NCI-H510A (cell line): Measurements from ENCODE around the gene DBN1.

Experiments used
- DNase-seq: peaks from one replicate; lab custom pipeline; 2025; lab: John Stamatoyannopoulos, UW

The DBN1 gene

DNA sequence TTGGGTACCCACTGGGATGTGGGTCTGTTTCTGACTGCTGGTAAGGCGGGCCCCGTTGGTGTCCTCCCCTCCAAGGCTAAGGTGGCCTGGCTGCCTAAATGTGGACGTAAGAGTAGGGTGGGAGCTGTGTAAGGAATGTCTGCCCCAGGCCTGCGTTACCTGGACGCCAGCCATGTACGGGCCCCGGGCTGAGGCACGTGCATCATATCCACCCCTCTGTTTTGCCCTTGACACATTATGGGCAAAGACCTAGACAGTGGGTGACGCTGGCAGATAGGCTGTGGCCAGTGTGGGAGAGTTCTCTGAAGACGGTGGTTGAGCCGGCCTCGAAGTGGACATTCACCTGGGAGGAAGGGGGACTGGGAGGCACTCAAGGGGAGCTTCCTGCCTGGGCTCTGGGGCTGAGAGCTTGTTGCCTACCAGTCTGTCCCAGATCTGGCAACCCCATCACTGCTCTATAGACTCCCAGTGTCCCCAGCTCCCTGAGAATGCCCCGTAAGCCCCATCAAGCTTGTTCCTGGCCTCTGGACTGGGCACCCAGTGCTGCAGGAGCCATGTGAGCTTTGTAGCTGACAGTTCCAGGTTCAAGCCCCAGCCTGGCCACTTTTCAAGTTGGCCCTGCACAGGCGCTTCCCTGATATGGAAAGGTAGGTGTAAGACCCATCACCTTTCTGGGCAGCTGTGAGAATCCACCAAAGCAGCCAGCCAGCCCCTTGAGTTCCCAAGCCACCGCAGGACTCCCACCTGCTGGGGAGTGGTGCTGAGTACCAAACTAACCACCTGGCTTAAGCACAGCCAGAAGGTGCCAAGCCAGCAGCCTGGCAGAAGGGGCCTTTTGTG is 30.1 kb downstream of the DBN1 start:
- DNase-seq, result no peak

DNA sequence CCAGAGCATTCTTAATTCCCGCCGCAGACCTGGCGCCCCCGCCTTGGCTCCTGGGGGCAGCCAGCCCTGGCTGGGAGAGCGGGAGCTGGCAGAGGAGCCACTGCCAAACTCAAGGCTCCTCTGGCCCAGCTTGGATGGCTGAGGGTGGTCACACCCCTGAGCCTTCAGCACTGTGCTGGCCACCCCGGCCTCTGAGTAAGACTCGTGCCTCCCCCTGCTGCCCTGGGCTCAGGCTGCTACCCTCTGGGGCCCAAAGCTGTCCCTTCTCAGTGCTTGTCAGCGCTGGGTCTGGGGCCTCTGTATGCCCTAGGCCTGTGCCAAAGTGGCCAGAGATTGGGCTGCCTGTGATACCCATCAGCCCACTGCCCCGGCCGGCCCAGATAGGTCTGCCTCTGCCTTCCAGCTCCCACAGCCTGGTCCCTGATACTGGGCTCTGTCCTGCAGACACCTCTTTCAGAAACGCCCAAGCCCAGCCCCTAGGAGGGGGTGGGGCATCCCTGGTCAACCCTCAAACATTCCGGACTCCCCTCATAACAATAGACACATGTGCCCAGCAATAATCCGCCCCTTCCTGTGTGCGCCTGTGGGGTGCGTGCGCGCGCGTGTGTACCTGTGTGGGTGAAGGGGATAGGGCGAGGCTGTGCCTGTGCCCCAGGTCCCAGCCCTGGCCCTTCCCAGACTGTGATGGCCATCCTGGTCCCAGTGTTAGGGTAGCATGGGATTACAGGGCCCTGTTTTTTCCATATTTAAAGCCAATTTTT is 31.2 kb downstream of the DBN1 start:
- no peak for DNase-seq

DNA sequence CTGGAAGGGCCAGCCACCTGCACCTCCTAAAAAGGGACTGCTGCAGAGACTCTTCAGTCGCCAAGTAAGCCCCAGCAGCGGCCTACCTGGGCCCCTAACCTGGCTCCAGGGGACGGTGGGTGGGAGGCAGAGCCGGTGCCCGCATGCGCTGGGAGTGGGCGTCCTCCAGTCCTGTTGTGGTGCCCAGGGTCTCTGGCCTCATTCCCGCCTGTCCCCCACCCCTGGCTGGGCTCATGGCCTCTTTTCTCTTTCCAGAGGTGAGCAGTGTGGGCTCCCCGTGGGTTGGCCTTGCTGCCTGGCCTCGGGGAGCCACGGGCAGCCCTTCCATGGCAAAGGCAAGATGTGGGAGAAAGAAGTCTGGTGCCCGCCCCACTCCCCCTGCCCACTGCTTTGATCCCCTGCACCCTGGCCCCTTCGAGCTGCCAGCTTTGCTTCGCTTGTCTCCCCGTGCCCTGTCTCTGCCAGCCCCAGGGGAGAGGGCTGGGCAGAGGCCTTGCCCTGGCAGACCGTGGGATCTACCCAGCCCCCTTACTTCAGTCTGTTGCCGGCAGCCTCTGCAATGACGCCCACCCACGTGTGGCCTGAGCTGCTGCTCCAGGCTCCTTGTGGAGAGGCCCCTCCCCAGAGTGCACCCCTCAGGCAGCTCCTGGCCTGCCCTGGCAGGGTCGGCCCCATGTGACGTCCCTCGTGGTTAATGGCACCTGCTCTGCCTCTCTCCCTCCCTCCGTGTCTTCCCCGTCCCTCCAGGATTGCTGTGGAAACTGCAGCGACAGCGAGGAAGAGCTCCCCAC is 32.2 kb downstream of the DBN1 start:
- DNase-seq, result no peak

DNA sequence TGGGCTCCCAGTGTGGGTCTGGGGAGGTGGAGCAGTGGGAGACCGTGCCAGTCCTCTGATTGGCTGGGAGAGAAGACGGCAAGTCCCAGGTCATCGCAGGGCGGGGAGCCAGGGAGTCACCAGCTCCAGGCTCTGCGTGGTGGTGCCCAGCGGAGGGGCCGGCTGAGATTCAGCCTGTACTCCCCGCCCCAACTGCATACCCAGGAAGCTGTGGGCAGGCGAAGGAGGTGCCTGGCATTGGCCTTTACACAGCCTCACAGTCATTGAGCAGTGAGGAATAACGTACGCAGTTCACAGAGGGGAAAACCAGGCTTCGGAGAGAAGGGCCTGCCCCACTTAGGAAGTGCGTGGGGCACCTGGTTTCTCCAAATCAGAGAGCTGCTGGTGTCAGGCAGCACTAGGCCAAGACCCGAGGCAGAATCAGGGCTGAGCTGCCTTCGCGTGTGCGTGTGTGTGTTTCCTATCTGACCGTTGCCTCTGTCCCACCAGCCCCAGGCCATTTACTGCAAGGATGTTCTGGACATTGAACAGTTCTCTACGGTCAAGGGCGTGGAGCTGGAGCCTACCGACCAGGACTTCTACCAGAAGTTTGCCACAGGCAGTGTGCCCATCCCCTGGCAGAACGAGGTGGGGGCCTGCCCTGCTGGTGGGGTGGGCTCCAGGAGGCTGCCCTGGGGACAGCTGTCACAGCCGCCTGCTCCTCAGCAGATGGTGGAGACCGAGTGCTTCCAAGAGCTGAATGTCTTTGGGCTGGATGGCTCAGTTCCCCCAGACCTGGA is 33.0 kb downstream of the DBN1 start:
- DNase-seq, result no peak

DNA sequence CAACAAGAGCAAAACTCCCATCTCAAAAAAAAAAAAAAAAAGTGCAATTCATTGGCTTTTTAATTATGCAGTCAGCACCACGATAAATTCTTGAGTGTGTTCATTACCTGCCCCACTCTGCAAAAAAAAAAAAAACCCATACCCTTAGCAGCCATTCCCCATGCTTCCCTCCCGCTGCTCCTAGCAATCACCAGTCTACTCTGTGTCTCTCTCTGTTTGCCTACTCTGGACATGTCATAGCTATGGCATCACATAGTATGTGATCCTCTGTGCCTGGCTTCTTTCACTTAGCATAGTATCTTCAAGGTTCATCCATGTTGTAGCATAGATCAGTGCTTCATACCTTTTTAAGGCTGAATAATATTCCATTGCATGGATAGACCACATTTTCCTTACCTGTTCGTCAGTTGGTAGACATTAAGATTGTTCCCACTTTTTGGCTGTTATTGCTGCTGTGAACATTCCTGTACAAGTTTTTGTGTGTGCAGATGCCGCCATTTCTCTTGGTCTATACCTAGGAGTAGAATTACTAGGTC is 33.8 kb downstream of the DBN1 start:
- no peak for DNase-seq

DNA sequence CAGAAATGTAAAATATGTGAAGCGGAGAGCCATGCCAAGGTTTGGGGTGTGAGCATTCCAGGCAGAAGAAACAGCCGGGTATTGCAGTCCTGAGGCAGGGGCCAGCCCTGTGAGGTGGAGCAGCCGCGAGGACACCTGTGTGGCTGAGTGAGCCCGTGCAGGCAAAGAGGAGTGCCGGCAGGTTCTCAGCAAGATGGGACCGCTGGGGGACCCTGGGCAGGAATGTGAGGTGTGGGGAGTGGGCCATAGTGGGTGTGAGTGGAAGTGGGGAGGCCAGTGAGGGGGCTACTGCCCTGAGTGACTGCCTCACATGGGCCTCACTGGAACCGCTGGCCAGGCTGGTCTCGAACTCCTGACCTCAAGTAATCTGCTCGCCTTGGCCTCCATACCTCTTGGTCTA is 35.0 kb downstream of the DBN1 start:
- no peak for DNase-seq

DNA sequence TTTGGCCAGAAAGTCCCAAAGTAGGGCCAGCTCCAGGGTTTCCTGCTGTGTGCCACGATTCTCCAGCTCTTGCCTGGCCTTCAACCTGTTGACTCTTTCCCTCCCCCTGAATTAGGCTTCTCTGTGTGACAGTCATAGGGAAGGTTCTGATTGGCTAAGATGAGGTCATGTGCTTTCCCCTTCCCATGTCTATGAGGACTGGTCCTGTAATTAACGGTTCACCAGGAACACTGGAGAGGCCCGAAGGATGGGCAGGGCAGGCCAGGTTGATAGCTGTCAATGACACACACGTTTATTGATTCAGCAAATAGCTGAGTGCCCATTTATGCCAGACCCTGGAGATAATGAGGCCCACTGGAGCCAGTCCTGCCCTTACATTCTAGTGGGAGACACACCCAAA is 35.8 kb downstream of the DBN1 start:
- DNase-seq, result no peak

DNA sequence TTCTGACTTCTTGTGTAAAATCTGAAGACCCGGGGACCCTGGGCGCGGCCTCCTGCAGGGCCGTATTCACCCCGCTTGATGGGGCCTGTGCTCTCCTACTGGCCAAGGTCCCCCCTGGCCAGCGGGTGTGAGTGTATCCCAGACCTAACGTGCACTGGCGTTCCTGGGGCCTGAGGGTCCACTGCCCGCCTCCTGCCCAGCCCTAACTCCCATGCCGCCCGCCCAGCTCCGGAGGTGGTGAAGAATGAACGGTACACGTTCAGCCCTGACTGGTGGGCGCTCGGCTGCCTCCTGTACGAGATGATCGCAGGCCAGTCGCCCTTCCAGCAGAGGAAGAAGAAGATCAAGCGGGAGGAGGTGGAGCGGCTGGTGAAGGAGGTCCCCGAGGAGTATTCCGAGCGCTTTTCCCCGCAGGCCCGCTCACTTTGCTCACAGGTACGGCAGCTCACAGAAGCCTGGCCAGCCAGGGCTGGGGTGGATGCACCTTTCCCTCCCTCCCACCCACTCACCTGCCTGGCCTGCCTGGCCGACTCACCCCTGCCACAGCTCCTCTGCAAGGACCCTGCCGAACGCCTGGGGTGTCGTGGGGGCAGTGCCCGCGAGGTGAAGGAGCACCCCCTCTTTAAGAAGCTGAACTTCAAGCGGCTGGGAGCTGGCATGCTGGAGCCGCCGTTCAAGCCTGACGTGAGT is 37.4 kb downstream of the DBN1 start:
- DNase-seq, result no peak

DNA sequence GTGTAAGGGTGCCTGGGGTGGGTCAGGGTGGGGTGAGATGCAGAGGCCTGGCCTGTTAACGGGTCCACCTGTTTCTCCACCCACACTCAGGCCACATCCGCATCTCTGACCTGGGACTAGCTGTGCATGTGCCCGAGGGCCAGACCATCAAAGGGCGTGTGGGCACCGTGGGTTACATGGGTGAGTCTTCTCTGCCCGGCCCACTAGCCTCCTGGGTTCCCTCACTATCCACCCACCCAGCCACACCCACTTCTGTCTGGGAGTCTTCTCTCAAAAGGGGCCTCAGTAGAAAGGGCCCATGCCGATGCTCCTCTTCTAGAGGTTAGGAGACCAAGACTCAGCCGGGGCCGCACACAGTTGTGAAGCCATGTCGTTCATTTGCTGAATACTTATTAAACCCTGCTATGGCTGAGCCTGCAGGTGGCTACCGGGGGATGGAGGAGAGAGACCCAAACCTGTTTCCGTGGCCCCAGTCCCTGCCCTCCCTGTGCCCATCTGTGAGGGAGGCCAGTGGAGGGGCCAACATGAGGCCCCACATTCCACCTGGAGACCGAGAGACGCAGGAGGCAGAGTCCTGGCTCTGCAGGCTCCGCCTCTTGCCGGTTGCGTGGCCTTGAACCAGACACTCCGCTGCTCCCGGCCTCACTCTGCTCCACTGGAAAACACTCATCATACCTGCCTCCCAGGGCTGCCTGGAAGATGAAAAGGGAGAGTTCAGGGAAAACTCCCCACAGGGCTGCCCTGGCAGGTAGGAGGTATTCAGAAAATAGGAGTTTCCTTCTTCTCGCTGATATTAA is 38.3 kb downstream of the DBN1 start:
- no peak for DNase-seq

DNA sequence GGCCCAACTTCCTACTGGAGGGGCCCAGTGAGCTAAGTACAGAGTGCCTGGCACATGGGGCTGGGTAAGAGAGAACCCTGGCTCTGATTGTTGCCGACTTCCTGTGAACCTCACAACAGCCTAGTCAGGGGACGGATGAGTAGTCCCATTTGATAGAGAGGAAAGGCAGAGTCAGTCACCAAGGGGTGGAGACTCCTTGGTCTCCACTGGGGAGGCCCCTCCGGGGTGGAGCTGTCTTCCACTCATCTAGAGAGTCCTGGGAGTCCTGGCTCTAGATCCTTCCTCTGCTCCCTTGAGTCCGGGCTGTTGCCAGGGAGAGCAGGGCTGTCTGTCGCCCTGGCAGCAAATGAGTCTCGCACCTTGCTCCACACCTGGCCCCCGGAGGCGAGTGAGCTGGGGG is 39.0 kb downstream of the DBN1 start:
- no peak for DNase-seq

DNA sequence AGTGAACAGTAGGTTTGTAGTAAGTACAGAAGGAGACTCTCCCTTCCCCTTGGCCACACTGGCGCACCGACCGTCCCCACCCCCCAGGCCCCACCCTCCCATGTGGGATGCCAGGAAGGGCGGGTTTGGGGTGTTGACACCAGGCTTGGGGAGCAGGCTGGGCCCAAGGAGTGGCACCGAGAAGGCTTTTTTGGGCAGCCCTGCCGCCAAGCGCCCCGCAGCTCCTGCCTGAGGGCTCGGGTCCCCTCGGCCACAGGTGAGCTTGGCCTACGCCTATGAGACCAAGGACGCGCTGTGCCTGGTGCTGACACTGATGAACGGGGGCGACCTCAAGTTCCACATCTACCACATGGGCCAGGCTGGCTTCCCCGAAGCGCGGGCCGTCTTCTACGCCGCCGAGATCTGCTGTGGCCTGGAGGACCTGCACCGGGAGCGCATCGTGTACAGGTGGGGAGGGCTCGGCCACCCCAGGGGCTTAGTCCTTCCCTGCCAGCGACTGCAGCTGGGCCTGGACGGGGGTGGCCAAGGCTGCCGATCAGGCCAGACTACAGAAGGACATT is 39.7 kb downstream of the DBN1 start:
- DNase-seq, result no peak

DNA sequence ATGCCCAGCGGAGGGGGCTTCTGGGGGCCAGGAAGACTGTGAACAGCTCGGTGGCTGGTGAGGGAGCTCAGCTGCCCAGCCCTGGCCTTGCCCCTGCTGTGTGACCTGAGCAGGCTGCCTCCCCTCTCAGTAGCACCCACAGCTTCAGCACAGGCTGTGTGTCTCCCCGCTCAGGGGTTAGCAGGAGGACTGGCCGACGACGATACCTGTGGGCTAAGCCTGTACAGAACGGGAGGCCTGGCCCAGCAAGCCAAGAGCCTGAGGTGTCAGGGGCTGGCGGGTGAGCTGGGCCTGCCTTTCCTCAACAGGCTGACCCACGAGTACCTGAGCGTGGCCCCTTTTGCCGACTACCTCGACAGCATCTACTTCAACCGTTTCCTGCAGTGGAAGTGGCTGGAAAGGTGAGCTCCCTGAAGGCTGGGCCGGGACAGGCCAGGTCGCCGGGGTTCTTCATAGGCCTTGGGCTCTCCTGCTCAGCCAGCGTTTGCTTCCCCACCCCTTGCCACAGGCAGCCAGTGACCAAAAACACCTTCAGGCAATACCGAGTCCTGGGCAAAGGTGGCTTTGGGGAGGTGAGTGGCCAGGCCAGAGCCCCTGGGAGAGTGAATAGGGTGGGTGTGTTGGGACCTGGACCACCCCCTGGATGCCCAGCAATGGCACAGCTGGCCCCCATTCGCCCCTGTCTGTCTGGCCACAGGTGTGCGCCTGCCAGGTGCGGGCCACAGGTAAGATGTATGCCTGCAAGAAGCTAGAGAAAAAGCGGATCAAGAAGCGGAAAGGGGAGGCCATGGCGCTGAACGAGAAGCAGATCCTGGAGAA is 40.4 kb downstream of the DBN1 start:
- no peak for DNase-seq

DNA sequence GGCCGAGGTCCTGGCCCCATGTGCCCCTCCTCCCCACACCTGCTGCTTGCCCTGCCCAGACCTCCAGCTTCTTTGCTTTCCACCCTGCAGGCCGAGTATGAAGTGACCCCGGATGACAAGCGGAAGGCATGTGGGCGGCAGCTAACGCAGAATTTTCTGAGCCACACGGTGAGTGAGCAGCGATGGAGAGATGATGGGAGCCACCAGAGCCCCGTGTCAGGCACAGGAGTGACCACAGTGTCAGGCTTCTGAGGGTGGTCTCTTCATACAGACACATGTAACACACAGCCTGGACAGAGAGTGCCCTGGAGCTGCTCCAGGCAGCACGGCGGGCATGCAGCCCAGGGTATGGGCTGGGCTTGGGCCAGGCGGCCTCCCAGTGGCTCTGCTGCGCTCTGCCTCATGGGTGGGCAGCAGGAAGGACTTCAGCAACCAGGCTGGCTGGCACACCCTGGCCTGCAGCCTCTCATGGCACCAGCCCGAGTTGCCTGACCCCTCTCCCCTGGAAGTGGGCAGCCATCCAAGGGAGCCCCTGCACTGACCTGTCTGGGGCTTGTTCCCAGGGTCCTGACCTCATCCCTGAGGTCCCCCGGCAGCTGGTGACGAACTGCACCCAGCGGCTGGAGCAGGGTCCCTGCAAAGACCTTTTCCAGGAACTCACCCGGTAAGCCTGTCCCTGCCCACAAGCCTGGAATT is 41.1 kb downstream of the DBN1 start:
- no peak for DNase-seq

DNA sequence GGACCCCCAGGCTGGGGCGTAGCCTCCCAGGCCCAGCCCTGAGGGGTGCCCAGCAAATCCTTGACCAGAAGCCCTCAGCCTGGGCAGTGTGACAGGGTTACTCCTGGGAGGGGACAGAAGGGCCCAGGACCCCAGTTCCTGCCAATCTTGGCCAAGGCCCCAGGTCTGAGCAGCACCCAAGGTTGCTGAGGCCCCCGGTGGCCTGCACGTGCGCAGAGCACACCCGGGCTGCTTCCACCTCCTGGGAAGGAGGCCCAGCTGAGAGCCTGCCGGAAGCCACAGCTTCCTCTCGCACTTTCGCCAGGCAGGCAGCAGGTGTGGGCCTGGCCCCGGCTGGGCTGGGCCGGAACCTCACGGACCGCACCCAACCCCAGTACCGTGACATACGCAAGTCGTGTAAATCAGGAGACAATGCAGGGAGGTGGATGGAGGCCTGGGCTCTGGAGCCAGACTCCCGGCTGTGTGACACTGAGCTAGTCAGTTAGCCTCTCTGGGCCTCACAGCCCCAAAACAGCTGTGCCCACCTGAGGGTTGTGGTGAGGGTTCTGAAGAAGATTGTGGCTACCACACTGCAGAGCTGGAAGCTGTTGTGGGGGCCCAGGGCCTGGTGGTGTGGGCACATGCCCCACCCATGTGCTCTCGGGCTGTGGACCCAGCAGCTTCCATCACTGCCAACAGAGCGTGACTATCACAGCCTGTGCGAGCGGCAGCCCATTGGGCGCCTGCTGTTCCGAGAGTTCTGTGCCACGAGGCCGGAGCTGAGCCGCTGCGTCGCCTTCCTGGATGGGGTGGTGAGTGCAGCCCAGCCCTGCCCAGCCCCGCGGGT is 41.9 kb downstream of the DBN1 start:
- DNase-seq, result no peak

DNA sequence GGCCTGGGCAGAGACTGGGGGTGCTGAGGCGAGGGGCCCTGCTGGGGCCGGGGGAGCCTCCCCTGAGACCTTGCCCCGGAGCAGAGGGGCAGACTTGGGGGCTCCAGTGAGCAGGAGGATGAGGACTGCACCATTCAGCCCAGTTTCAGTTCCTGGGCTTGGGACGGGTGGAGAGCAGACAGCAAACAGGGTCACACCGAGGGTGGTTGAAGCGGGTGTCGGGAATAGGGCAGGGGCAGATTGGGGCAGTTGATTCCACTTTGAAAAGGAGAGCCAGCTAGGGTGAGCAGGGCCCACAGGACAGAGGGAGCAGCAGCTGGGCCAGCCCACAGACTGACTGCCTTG is 42.5 kb downstream of the DBN1 start:
- DNase-seq, result no peak

DNA sequence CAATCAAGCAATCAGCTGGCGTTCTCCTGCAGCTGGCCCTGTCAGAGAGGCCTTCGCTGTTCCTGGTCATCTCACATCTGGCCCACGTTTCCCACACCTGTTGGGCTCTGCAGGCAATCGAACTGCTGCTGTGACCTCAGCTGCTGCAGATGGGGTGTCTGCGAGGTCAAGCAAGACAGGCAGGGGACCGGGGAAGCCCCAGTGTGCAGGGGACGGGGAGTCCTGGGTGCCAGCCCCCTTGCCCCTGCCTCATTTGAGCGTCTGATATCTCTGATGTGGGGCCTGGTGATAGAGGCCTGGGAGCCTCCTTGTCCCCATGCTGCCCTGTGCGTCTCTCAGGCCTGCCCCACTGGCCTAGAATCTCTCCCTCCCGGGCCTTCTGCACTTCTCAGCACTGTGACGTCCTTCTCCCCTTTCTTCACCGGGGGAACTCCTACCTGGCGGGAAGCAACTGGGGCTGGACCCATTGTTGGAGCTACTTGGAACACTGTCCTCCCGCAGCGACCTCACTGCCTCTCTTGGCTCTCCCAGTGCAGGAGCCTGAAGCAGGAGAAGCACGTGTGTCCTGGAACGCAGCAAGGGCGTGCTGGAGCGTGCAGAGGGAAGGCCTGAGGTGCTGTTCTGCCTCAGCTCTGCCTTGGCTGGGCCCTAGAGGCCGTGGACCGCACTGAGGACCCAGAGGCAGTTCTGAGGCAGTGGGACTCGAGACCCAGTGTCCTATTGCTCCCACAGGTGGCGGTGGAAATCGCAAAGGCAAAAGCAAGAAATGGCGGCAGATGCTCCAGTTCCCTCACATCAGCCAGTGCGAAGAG is 43.1 kb downstream of the DBN1 start:
- no peak for DNase-seq
